ENCODE measurements around the gene ZNF398. TPM values are rescaled to one million over a fixed set of nuclear protein-coding genes. Genes with fewer than 3 reads are reported as not detected.

The ZNF398 gene
- total RNA-seq, 1 experiment from 2014 or later = 14.6 TPM

DNA sequence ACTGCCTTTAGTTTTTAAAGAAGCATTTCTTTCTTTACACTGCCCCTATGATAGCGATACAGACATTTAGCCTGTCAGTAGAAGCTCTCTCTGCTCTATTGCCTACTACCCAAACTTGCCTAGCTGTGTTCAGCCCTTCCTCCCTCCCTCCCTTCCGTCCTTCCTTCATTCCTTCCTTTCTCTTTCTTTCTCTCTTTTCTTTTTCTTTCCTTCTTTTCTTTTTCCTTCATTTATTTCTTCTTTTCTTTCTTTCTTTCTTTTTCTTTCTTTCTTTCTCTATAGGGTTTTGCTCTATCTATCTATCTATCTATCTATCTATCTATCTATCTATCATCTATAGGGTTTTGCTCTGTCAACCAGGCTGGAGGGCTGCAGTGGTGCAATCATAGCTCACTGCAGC lies 85.1 kb downstream of the ZNF398 start:
- no peak overlapping the region for H3K4me3 Mint-ChIP-seq (ENCODE audit: low read depth, unreplicated experiment)
- no TSS peak for BruUV-seq (replicated peaks)
- intact Hi-C loops (cut with micrococcal nuclease; ENCODE audit: unreplicated experiment) = no loop called here
- DNase-seq = no peak
- H3K27me3 Mint-ChIP-seq (ENCODE audit: unreplicated experiment) = no peaks in the 10 kb centered on the region
- peaks cover 21% of the 10 kb centered on the region for H3K36me3 Mint-ChIP-seq (ENCODE audit: insufficient read depth, unreplicated experiment)
- CTCF ChIA-PET = interaction anchor here (0.7 kb wide), 1 partner anchor 141 kb away, joined by 3 read pairs; no protein-coding TSS in a partner anchor
- H3K9me3 Mint-ChIP-seq (ENCODE audit: low read depth, unreplicated experiment) = no peaks in the 10 kb centered on the region
- peaks cover 29% of the 10 kb centered on the region for H3K4me1 Mint-ChIP-seq (ENCODE audit: low read depth, unreplicated experiment)
- TF ChIP-seq, protein P1, sequence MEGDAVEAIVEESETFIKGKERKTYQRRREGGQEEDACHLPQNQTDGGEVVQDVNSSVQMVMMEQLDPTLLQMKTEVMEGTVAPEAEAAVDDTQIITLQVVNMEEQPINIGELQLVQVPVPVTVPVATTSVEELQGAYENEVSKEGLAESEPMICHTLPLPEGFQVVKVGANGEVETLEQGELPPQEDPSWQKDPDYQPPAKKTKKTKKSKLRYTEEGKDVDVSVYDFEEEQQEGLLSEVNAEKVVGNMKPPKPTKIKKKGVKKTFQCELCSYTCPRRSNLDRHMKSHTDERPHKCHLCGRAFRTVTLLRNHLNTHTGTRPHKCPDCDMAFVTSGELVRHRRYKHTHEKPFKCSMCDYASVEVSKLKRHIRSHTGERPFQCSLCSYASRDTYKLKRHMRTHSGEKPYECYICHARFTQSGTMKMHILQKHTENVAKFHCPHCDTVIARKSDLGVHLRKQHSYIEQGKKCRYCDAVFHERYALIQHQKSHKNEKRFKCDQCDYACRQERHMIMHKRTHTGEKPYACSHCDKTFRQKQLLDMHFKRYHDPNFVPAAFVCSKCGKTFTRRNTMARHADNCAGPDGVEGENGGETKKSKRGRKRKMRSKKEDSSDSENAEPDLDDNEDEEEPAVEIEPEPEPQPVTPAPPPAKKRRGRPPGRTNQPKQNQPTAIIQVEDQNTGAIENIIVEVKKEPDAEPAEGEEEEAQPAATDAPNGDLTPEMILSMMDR (IDR thresholded peaks at IDR 0.05; ENCODE audit: unreplicated experiment) = no peak
- no peak overlapping the region for H3K27ac Mint-ChIP-seq (ENCODE audit: unreplicated experiment)

Other genes with a start within 250 kb of the ZNF398 start
- 332 and 351 TPM in 2 replicates for gene PDIA4, start 118.9 kb upstream of the ZNF398 start, total RNA-seq (2022)
- gene ZNF786, start 56.7 kb upstream of the ZNF398 start, total RNA-seq (2022) = 9.8 and 10.9 TPM in 2 replicates
- 1.0 and 1.5 TPM in 2 replicates for gene ZNF425, start 21.1 kb upstream of the ZNF398 start, total RNA-seq (2022)
- 40.3 and 45.2 TPM in 2 replicates for gene ZNF282, start 48.1 kb downstream of the ZNF398 start, total RNA-seq (2022)
- gene ZNF212, start 92.2 kb downstream of the ZNF398 start, total RNA-seq (2022) = 17.2 and 18.5 TPM in 2 replicates
- 17.8 and 18.1 TPM in 2 replicates for gene ZNF783, start 114.7 kb downstream of the ZNF398 start, total RNA-seq (2022)